HG02970 (cell line): Measurements from ENCODE around the gene ADRM1.

Experiments used
- ATAC-seq: cut with Tn5 transposase; IDR thresholded peaks from one replicate; pipeline ENCODE4 v1.9.1; 2021; ENCODE audit warnings: mild to moderate bottlenecking, moderate library complexity, moderate number of reproducible peaks; ENCODE audit not compliant: unreplicated experiment, low FRiP score

The ADRM1 gene

GRCh38 chr20:62352402-62353288, 49.8 kb downstream of the ADRM1 start:
- no peak for ATAC-seq

GRCh38 chr20:62353289-62354030, 50.7 kb downstream of the ADRM1 start:
- no peak for ATAC-seq

GRCh38 chr20:62354031-62354808, 51.4 kb downstream of the ADRM1 start:
- no peak for ATAC-seq

GRCh38 chr20:62354811-62355341, 52.1 kb downstream of the ADRM1 start:
- ATAC-seq = no peak

- no peak for ATAC-seq
These were observed 52.7 kb downstream of the ADRM1 start for GRCh38 chr20:62355516-62355877.

GRCh38 chr20:62355878-62356588, 53.2 kb downstream of the ADRM1 start:
- no peak for ATAC-seq

- ATAC-seq = no peak
These were observed 53.9 kb downstream of the ADRM1 start for GRCh38 chr20:62356589-62357186.

- ATAC-seq = no peak
These were observed 54.4 kb downstream of the ADRM1 start for GRCh38 chr20:62357187-62357667.

GRCh38 chr20:62357681-62358080, 54.9 kb downstream of the ADRM1 start:
- no peak for ATAC-seq
